ENCODE measurements around the gene HHEX. TPM values are rescaled to one million over a fixed set of nuclear protein-coding genes. Genes with fewer than 3 reads are reported as not detected.

Gene HHEX
- total and polyA plus RNA-seq, 10 of the 15 experiments (the other 5 are each of a cell fraction or from before 2014, with no cell fraction given) = 3.9 to 32.8 (median 16.4) TPM

- TF ChIP-seq SMARCA5 (IDR thresholded peaks at IDR 0.05) (no peak), NR2F1 (conservative IDR thresholded peaks at IDR 0.05) (no peak), NKRF (conservative IDR thresholded peaks at IDR 0.05) (no peak), BCL11A (IDR thresholded peaks at IDR 0.05; ENCODE audit: low read depth, low read length) (no peak), TBL1XR1 (IDR thresholded peaks at IDR 0.05; ENCODE audit: low read depth, low read length) (no peak)
Observed at GRCh38 chr10:92734301-92734700, 44.5 kb downstream of the HHEX start (continued).

DNA sequence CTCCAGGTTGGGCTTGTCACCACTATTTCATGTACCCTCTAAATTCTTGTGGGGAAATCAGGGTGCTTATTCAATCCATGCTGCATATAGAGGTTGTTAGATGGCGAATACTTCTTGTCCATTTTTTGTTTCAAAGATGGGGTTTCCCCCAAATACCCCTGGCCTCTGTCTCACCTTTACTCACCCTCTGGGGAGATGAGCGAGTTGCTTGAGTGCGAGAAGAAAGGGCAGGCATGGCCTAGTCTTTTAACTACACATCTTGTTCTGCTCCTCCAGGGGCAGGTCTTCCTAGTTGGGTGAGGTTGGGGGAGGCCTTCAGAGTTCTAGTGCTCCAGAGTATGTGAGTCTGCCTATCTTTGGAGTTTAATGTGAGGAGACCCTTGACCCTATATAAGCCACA is 46.2 kb downstream of the HHEX start:
- no TSS peak for BruUV-seq (replicated peaks)
- FAIRE-seq = no peak
- H3K4me3 ChIP-seq = no peak overlapping the region
- ATAC-seq = peak; percentile 48
- peaks cover 6% of the 10 kb centered on the region; the same call in 2 of the 3 replicates for H3K9me3 ChIP-seq (replicated peaks; ENCODE audit: control insufficient read depth, insufficient read depth, low read length)
- H3K4me2 ChIP-seq (ENCODE audit: control insufficient read depth, insufficient read depth) = no peak overlapping the region
- WGBS (ENCODE audit: insufficient coverage, insufficient replicate concordance, low lambda C conversion rate, missing lambda C conversion rate) = 17% methylated on average over 3 of the region's 3 CpGs
- peaks cover 8% of the 10 kb centered on the region for H3K4me1 ChIP-seq (ENCODE audit: control insufficient read depth, insufficient read depth, low read length)
- ChIA-PET SMC1A (ENCODE audit: uncharacterized antibody, unreplicated experiment) (no interaction called here), CTCF (no interaction called here), POLR2A (no interaction called here), RAD21 (ENCODE audit: unreplicated experiment) (interaction anchor here (1.1 kb wide), 1 partner anchor 21 kb away, joined by 3 read pairs; no protein-coding TSS in a partner anchor)
- in situ Hi-C loops (cut with MboI) (no loop called here), intact Hi-C loops (cut with micrococcal nuclease; ENCODE audit: unreplicated experiment) (no loop called here)
- DNase-seq (ENCODE audit: low read depth, low spot score) = no peak
- H3K27me3 ChIP-seq (replicated peaks in 1 of 2; ENCODE audit: control insufficient read depth in 2 of 2, insufficient read depth in 2 of 2, low read length in 1 of 2) = no peaks in the 10 kb centered on the region; a peak in 1 of 4 replicates
- H2AFZ ChIP-seq (ENCODE audit: control insufficient read depth, low read depth, low read length) = no peak overlapping the region
- H3K27ac ChIP-seq (ENCODE audit: control insufficient read depth, insufficient read depth) = no peak overlapping the region
- H3K36me3 ChIP-seq (ENCODE audit: control insufficient read depth in 2 of 2, insufficient read depth in 2 of 2, low read length in 1 of 2) = no peaks in the 10 kb centered on the region
- H4K20me1 ChIP-seq (ENCODE audit: control insufficient read depth, insufficient read depth) = no peaks in the 10 kb centered on the region
- TF ChIP-seq BRCA1 (IDR thresholded peaks at IDR 0.05; ENCODE audit: low read depth, low read length) = no peak
- no peak for TF ChIP-seq POLR2A (IDR thresholded peaks at IDR 0.05; ENCODE audit: low read depth, low read length)
- TF ChIP-seq, protein P1, sequence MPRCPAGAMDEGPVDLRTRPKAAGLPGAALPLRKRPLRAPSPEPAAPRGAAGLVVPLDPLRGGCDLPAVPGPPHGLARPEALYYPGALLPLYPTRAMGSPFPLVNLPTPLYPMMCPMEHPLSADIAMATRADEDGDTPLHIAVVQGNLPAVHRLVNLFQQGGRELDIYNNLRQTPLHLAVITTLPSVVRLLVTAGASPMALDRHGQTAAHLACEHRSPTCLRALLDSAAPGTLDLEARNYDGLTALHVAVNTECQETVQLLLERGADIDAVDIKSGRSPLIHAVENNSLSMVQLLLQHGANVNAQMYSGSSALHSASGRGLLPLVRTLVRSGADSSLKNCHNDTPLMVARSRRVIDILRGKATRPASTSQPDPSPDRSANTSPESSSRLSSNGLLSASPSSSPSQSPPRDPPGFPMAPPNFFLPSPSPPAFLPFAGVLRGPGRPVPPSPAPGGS (IDR thresholded peaks at IDR 0.05; ENCODE audit: borderline replicate concordance, insufficient read depth, low read depth, low read length, poor library complexity, severe bottlenecking) = peak; percentile 29
- no peak for TF ChIP-seq IKZF2 (IDR thresholded peaks at IDR 0.05)
- TF ChIP-seq NR2C2 (IDR thresholded peaks at IDR 0.05; ENCODE audit: borderline replicate concordance, control insufficient read depth, insufficient read length, low read depth) = no peak
- no peak for TF ChIP-seq GABPA (IDR thresholded peaks at IDR 0.05; ENCODE audit: low read depth)
- TF ChIP-seq SIX5 (IDR thresholded peaks at IDR 0.05; ENCODE audit: low read depth, low read length, severe bottlenecking) = no peak
- TF ChIP-seq SMAD1 (IDR thresholded peaks at IDR 0.05; ENCODE audit: low read depth, partially characterized antibody) = no peak
- H3K79me2 ChIP-seq (ENCODE audit: control insufficient read depth, insufficient read depth, low read length) = no peaks in the 10 kb centered on the region
- no peak overlapping the region for H3K9ac ChIP-seq (ENCODE audit: control insufficient read depth, insufficient read depth, low read length)
